GM23248 (cell line): ENCODE measurements around the gene CLCN6. TPM values are rescaled to one million over a fixed set of nuclear protein-coding genes. Genes with fewer than 3 reads are reported as not detected.
A peak's percentile ranks its signal among the peaks of the same experiment; 100 is the strongest.

Experiments
- DNase-seq: peaks from one replicate; pipeline ENCODE4 v3.0.0-alpha.2; 2015
- H2AFZ ChIP-seq: fragments of 200-600 bp; sonication (generic); 2 replicates; pipeline ENCODE4 v1.6.1; 2016; ENCODE audit warnings: antibody characterized with exemption
- H3F3A ChIP-seq: fragments of 200-600 bp; sonication (generic); 2 replicates; pipeline ENCODE4 v1.6.1; 2016; ENCODE audit warnings: mild to moderate bottlenecking, antibody characterized with exemption, mixed run types; ENCODE audit not compliant: insufficient read depth
- H3K27ac ChIP-seq: fragments of 200-600 bp; sonication (generic); 2 replicates; pipeline ENCODE4 v1.5.1; 2016; ENCODE audit warnings: mild to moderate bottlenecking
- H3K27me3 ChIP-seq: fragments of 200-600 bp; sonication (generic); replicated peaks from 2 replicates; pipeline ENCODE4 v1.6.1; 2016; ENCODE audit warnings: mild to moderate bottlenecking; ENCODE audit not compliant: insufficient read depth
- H3K36me3 ChIP-seq: fragments of 200-600 bp; sonication (generic); 2 replicates; pipeline ENCODE4 v1.6.1; 2016; ENCODE audit warnings: low read depth, mild to moderate bottlenecking
- H3K4me1 ChIP-seq: fragments of 200-600 bp; sonication (generic); 2 replicates; pipeline ENCODE4 v1.6.1; 2016; ENCODE audit warnings: mild to moderate bottlenecking; ENCODE audit not compliant: insufficient read depth
- H3K4me2 ChIP-seq: fragments of 200-600 bp; sonication (generic); one replicate; pipeline ENCODE4 v1.6.1; 2016; ENCODE audit warnings: mild to moderate bottlenecking; ENCODE audit not compliant: unreplicated experiment
- H3K4me3 ChIP-seq: fragments of 200-600 bp; sonication (generic); 2 replicates; pipeline ENCODE4 v1.5.1; 2016; ENCODE audit warnings: mild to moderate bottlenecking
- H3K79me2 ChIP-seq: fragments of 200-600 bp; sonication (generic); 2 replicates; pipeline ENCODE4 v1.6.1; 2016; ENCODE audit warnings: mild to moderate bottlenecking; ENCODE audit not compliant: insufficient read depth
- H3K9ac ChIP-seq: fragments of 200-600 bp; sonication (generic); 2 replicates; pipeline ENCODE4 v1.6.1; 2016; ENCODE audit warnings: mild to moderate bottlenecking
- H3K9me2 ChIP-seq: fragments of 200-600 bp; sonication (generic); 2 replicates; pipeline ENCODE4 v1.6.1; 2016; ENCODE audit warnings: mixed run types, mild to moderate bottlenecking, moderate library complexity; ENCODE audit not compliant: insufficient read depth
- H3K9me3 ChIP-seq: fragments of 200-600 bp; sonication (generic); one replicate; pipeline ENCODE4 v1.6.1; 2017; ENCODE audit warnings: low read depth
- H4K20me1 ChIP-seq: fragments of 200-600 bp; sonication (generic); 2 replicates; pipeline ENCODE4 v1.6.0; 2016; ENCODE audit not compliant: insufficient read depth
- EZH2 ChIP-seq: fragments of 200-600 bp; sonication (generic); IDR thresholded peaks from 2 replicates; pipeline ENCODE4 v1.6.1; 2018; ENCODE audit warnings: antibody characterized with exemption, mild to moderate bottlenecking; ENCODE audit not compliant: insufficient read depth, poor library complexity, severe bottlenecking
- EZH2phosphoT487 ChIP-seq: fragments of 200-600 bp; sonication (generic); IDR thresholded peaks from 2 replicates; pipeline ENCODE4 v1.6.1; 2018; ENCODE audit warnings: antibody characterized with exemption, moderate library complexity, mild to moderate bottlenecking, low read depth; ENCODE audit not compliant: insufficient read depth
- WGBS, 2 experiments: methylation state at CpG; one replicate each; pipeline ENCODE4 v1.1.6; 2015 to 2017; ENCODE audit warnings: low lambda C conversion rate in 2 of 2, low coverage in 1 of 2; ENCODE audit errors: missing lambda C conversion rate in 2 of 2; 5-methylcytosine and 5-hydroxymethylcytosine counted together
- in situ Hi-C: fragments of 300-500 bp; cut with MboI; formaldehyde crosslinking; loops from 2 replicates; pipeline ENCODE4 v1.15.0; 2020
- polyA plus RNA-seq: library from polyadenylated mRNA; unstranded; fragments of >200 nt; fragmentation: Nextera tagmentation; extraction: Ambion mirVana; gene quantifications from 2 replicates; pipeline ENCODE4 v1.2.1, GENCODE V29; 2016
- total RNA-seq: library from RNA; depleted of rRNA; stranded (reverse); fragments of >200 nt; shearing (Covaris generic); gene quantifications from 2 replicates; pipeline ENCODE4 v1.2.3, GENCODE V29; 2014

The CLCN6 gene
- total and polyA plus RNA-seq, 2 experiments from 2014 or later: 4.9 to 5.4 TPM

GRCh38 chr1:11845641-11846335, 39.8 kb downstream of the CLCN6 start:
- no peaks in the 10 kb centered on the region for H3K79me2 ChIP-seq
- H3K9me3 ChIP-seq: no peaks in the 10 kb centered on the region
- no peak overlapping the region for H3K4me3 ChIP-seq
- no peaks in the 10 kb centered on the region for H3K27me3 ChIP-seq
- peak; percentile 34 for DNase-seq
- H3K36me3 ChIP-seq: peaks cover 11% of the 10 kb centered on the region; the same call in 1 of the 2 replicates
- H3K9me2 ChIP-seq: no peaks in the 10 kb centered on the region
- H3F3A ChIP-seq: no peaks in the 10 kb centered on the region
- H4K20me1 ChIP-seq: no peaks in the 10 kb centered on the region
- in situ Hi-C loops: no loop called here
- no peaks in the 10 kb centered on the region for H3K4me1 ChIP-seq
- TF ChIP-seq EZH2phosphoT487: no peak
- TF ChIP-seq EZH2: no peak
- no peak overlapping the region for H3K27ac ChIP-seq
- no peak overlapping the region for H3K4me2 ChIP-seq
- WGBS, 2 experiments: 70 to 73% methylated on average over 5 of the region's 5 CpGs
- no peak overlapping the region for H3K9ac ChIP-seq
- no peak overlapping the region for H2AFZ ChIP-seq

- in situ Hi-C loops: no loop called here
- Histone ChIP-seq H3K79me2 (no peaks in the 10 kb centered on the region), H3K4me3 (no peak within 1 kb of the TSS), H3K27ac (no peak within 1 kb of the TSS), H3K9me3 (no peaks in the 10 kb centered on the region), H3K9me2 (no peaks in the 10 kb centered on the region), H3F3A (no peaks in the 10 kb centered on the region), H3K27me3 (no peaks in the 10 kb centered on the region; the same call in 1 of the 2 replicates), H2AFZ (no peak within 1 kb of the TSS), H3K4me2 (no peak within 1 kb of the TSS), H3K36me3 (no peaks in the 10 kb centered on the region), H3K4me1 (no peaks in the 10 kb centered on the region), H4K20me1 (no peaks in the 10 kb centered on the region), H3K9ac (no peak within 1 kb of the TSS)
- no peak for DNase-seq
- WGBS, 2 experiments: 49 to 50% methylated on average over 18 of the region's 18 CpGs
- TF ChIP-seq EZH2phosphoT487 (no peak), EZH2 (no peak)
Measured at GRCh38 chr1:11847667-11848372, 41.8 kb downstream of the CLCN6 start, which contains the start of gene NPPA. Gene NPPA (minus strand): TSS chr1:11847783. CDS start chr1:11847684, 99 bp downstream.

- Histone ChIP-seq H3K9ac (no peak overlapping the region), H3K9me2 (no peaks in the 10 kb centered on the region), H3K9me3 (no peaks in the 10 kb centered on the region), H3K4me3 (no peak overlapping the region), H3K4me1 (no peaks in the 10 kb centered on the region), H3K27me3 (no peaks in the 10 kb centered on the region; the same call in 1 of the 2 replicates), H2AFZ (no peak overlapping the region), H3K79me2 (no peaks in the 10 kb centered on the region), H4K20me1 (no peaks in the 10 kb centered on the region), H3F3A (no peaks in the 10 kb centered on the region), H3K27ac (no peak overlapping the region), H3K36me3 (no peaks in the 10 kb centered on the region), H3K4me2 (no peak overlapping the region)
- 36 to 40% methylated on average over 9 of the region's 9 CpGs for WGBS, 2 experiments
- DNase-seq: no peak
- no peak for TF ChIP-seq EZH2phosphoT487
- no peak for TF ChIP-seq EZH2
- in situ Hi-C loops: no loop called here
Measured at GRCh38 chr1:11848373-11848700, 42.3 kb downstream of the CLCN6 start.

- H3K9me3 ChIP-seq: no peaks in the 10 kb centered on the region
- TF ChIP-seq EZH2: no peak
- no peak for TF ChIP-seq EZH2phosphoT487
- no peak overlapping the region for H3K27ac ChIP-seq
- H3K4me1 ChIP-seq: no peaks in the 10 kb centered on the region
- H3K9ac ChIP-seq: no peak overlapping the region
- DNase-seq: no peak
- no peak overlapping the region for H2AFZ ChIP-seq
- H3K4me3 ChIP-seq: no peak overlapping the region
- no peak overlapping the region for H3K4me2 ChIP-seq
- H4K20me1 ChIP-seq: no peaks in the 10 kb centered on the region
- H3F3A ChIP-seq: no peaks in the 10 kb centered on the region
- in situ Hi-C loops: no loop called here
- no peaks in the 10 kb centered on the region for H3K36me3 ChIP-seq
- WGBS, 2 experiments: 25 to 30% methylated on average over 11 of the region's 11 CpGs
- no peaks in the 10 kb centered on the region for H3K79me2 ChIP-seq
- no peaks in the 10 kb centered on the region for H3K9me2 ChIP-seq
- no peaks in the 10 kb centered on the region; the same call in none of the 2 replicates for H3K27me3 ChIP-seq
Measured at GRCh38 chr1:11850156-11850555, 44.2 kb downstream of the CLCN6 start.
